ENCODE measurements around the gene LTN1. TPM values are rescaled to one million over a fixed set of nuclear protein-coding genes. Genes with fewer than 3 reads are reported as not detected.

The LTN1 gene
- polyA plus RNA-seq, 4 donors, result 3.0 to 21.1 (median 5.8) TPM

Other genes with a start within 250 kb of the LTN1 start
- gene RWDD2B, start 26.5 kb upstream of the LTN1 start, polyA plus RNA-seq, result 10 to 100 TPM in 3 of 4 donors, 1 to 10 TPM in 1; 8.4 to 14.2 (median 11.8) TPM
- 10 to 100 TPM; 24.6 to 42.3 (median 29.1) TPM for gene USP16, start 31.8 kb upstream of the LTN1 start, polyA plus RNA-seq
- 100 to 1,000 TPM in 2 of 4 donors, 10 to 100 TPM in 2; 89.2 to 221 (median 118) TPM for gene CCT8, start 80.8 kb upstream of the LTN1 start, polyA plus RNA-seq
- gene MAP3K7CL, start 137.8 kb upstream of the LTN1 start, polyA plus RNA-seq, result 1 to 10 TPM; 3.0 to 6.9 (median 3.6) TPM

Data from small intestine (tissue), 4 donors.